Nephron progenitor cell (in vitro differentiated cells): Measurements from ENCODE around the gene C17orf58.

Experiments
- DNase-seq: peaks from one replicate; pipeline ENCODE4 v3.0.0; 2021
- H3K27ac Mint-ChIP-seq: 2 replicates; pipeline ENCODE4 v1.8.0; 2021; ENCODE audit warnings: mild to moderate bottlenecking, moderate library complexity, mixed read lengths
- H3K27me3 Mint-ChIP-seq: 2 replicates; pipeline ENCODE4 v1.8.0; 2021; ENCODE audit warnings: mild to moderate bottlenecking, low read depth, mixed read lengths; ENCODE audit not compliant: poor library complexity
- H3K36me3 Mint-ChIP-seq: 2 replicates; pipeline ENCODE4 v1.8.0; 2021; ENCODE audit warnings: low read depth, mixed read lengths
- H3K4me1 Mint-ChIP-seq: 2 replicates; pipeline ENCODE4 v1.8.0; 2021; ENCODE audit warnings: mixed read lengths
- H3K4me3 Mint-ChIP-seq: 2 replicates; pipeline ENCODE4 v1.8.0; 2021; ENCODE audit warnings: mild to moderate bottlenecking, moderate library complexity, mixed read lengths
- H3K9me3 Mint-ChIP-seq: 2 replicates; pipeline ENCODE4 v1.8.0; 2021; ENCODE audit warnings: mild to moderate bottlenecking, moderate library complexity, mixed read lengths
- TF ChIP-seq, protein P1 (sequence below): fragments of 200-600 bp; sonication (generic); IDR thresholded peaks from 2 replicates; pipeline ENCODE4 v1.5.0; 2021; ENCODE audit warnings: antibody characterized with exemption

The C17orf58 gene

DNA sequence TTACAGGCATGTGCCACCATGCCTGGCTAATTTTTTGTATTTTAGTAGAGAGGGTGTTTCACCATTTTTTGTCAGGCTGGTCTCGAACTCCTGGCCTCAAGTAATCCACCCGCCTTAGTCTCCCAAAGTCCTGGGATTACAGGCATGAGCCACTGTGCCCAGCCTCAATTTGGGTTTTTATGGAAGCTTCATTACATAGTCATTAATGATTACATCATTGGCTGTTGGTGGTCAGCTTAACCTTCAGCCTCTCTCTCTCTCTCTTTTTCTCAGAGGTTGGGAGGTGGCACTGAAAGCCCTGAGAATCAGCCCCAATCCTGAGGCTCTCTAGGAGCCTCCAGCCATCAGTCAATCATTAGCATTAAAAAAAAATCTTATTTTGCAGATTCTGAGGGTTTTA is 45.3 kb downstream of the C17orf58 start:
- Mint-ChIP-seq H3K27me3 (no peaks in the 10 kb centered on the region), H3K9me3 (no peaks in the 10 kb centered on the region), H3K36me3 (peaks cover 80% of the 10 kb centered on the region), H3K27ac (peak overlapping the region; percentile 71), H3K4me3 (no peak overlapping the region), H3K4me1 (no peaks in the 10 kb centered on the region)
- TF ChIP-seq, protein P1, sequence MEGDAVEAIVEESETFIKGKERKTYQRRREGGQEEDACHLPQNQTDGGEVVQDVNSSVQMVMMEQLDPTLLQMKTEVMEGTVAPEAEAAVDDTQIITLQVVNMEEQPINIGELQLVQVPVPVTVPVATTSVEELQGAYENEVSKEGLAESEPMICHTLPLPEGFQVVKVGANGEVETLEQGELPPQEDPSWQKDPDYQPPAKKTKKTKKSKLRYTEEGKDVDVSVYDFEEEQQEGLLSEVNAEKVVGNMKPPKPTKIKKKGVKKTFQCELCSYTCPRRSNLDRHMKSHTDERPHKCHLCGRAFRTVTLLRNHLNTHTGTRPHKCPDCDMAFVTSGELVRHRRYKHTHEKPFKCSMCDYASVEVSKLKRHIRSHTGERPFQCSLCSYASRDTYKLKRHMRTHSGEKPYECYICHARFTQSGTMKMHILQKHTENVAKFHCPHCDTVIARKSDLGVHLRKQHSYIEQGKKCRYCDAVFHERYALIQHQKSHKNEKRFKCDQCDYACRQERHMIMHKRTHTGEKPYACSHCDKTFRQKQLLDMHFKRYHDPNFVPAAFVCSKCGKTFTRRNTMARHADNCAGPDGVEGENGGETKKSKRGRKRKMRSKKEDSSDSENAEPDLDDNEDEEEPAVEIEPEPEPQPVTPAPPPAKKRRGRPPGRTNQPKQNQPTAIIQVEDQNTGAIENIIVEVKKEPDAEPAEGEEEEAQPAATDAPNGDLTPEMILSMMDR: no peak
- DNase-seq: no peak

DNA sequence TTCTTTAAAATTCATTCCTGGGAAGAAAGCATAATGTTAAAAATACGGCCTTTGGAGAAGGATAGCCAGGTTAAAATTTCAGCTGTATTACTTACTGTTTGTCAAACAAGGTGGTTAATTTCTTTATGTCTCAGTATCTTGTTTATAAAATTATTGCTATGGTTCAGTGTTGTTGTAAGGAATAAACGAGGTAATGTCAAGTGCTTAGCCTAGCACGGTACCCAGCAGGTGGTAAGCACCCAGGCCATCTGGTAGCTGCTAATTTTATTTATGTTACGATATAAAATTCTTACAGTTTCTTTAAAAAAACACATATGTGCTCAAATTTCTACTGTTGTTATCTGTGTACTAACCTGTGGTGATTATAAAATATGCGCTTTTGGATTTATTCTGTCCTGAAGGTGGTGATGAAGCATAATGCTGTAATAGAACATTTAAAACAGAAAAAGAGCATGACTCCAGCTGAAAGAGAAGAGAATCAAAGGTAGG is 48.9 kb downstream of the C17orf58 start:
- no peaks in the 10 kb centered on the region for H3K4me1 Mint-ChIP-seq
- no peak overlapping the region for H3K4me3 Mint-ChIP-seq
- TF ChIP-seq, protein P1: no peak
- H3K9me3 Mint-ChIP-seq: no peaks in the 10 kb centered on the region
- H3K36me3 Mint-ChIP-seq: peaks cover 81% of the 10 kb centered on the region
- H3K27me3 Mint-ChIP-seq: no peaks in the 10 kb centered on the region
- no peak overlapping the region for H3K27ac Mint-ChIP-seq
- DNase-seq: no peak

DNA sequence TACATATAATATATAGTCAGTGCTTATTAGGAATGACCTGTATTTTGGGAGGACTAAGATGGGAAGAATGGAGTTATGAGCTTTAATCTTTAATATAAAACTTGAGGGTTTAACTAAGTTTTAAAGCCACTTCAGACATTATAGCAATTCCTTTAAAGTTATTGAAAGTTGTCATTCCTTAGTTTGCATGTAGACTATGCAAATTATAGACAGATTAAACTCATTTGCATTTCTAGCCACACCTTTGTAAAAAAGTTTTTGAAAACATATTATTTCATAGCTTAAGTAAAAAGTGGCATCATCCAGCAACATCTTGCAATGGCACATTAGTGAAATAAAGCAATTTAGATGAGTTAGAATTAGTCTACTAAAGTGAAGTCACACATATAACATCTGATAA is 49.8 kb downstream of the C17orf58 start:
- no peaks in the 10 kb centered on the region for H3K27me3 Mint-ChIP-seq

DNA sequence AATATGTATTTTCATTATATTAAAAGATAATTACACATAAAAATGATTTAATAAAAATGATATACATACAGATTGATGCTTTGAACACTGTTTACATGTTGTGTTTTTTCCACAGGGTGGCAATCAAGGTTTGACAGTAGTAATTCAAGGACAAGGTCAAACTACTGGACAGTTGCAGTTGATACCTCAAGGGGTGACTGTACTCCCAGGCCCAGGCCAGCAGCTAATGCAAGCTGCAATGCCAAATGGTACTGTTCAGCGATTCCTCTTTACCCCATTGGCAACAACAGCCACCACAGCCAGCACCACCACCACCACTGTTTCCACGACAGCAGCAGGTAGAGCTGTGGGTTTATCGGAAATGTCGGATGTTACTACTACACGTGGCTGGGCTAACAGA is 52.2 kb downstream of the C17orf58 start:
- Mint-ChIP-seq H3K4me1 (no peaks in the 10 kb centered on the region), H3K27me3 (no peaks in the 10 kb centered on the region), H3K4me3 (no peak overlapping the region), H3K36me3 (peaks cover 86% of the 10 kb centered on the region), H3K27ac (no peak overlapping the region), H3K9me3 (no peaks in the 10 kb centered on the region)
- no peak for DNase-seq
- TF ChIP-seq, protein P1: no peak

More for the DNA sequence above, 49.8 kb downstream of the C17orf58 start:
- H3K36me3 Mint-ChIP-seq: peaks cover 81% of the 10 kb centered on the region
- no peak for DNase-seq
- no peaks in the 10 kb centered on the region for H3K4me1 Mint-ChIP-seq
- no peaks in the 10 kb centered on the region for H3K9me3 Mint-ChIP-seq
- no peak overlapping the region for H3K27ac Mint-ChIP-seq
- TF ChIP-seq, protein P1: no peak
- no peak overlapping the region for H3K4me3 Mint-ChIP-seq

DNA sequence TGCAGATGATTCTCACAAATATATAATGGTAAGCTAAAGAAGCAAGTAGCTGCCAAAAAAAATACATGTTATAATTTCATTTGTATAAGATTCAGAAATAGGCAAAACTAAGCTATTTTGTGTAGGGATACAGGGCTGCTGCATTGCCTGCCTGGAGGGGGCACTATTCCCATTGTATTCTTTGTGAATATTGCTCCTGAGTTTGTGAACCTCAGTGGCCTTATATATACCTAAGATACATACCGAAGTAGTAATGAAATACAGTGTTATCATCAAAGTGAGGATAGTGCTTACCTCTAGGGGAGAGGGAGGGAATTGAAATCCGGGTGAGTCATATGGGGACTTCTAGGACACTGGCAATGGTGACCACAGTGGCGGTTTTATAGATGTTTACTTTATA is 53.5 kb downstream of the C17orf58 start:
- Mint-ChIP-seq H3K4me1 (no peaks in the 10 kb centered on the region), H3K27ac (no peak overlapping the region), H3K36me3 (peaks cover 86% of the 10 kb centered on the region), H3K27me3 (no peaks in the 10 kb centered on the region), H3K4me3 (no peak overlapping the region), H3K9me3 (no peaks in the 10 kb centered on the region)
- no peak for DNase-seq
- TF ChIP-seq, protein P1: peak; percentile 22
